Measurements from ENCODE around the gene SYNJ1. TPM values are rescaled to one million over a fixed set of nuclear protein-coding genes. Genes with fewer than 3 reads are reported as not detected.

The SYNJ1 gene
- total and polyA plus RNA-seq, 9 of the 15 experiments (the other 6 are each of a cell fraction or from before 2014, with no cell fraction given) = 2.4 to 10.6 (median 5.6) TPM

- no peak for TF ChIP-seq MAFG (tag; conservative IDR thresholded peaks at IDR 0.05)
- TF ChIP-seq MECOM (CRISPR knock-in tag; IDR thresholded peaks at IDR 0.05) = no peak
- TF ChIP-seq THAP7 (CRISPR knock-in tag; IDR thresholded peaks at IDR 0.05) = no peak
- TF ChIP-seq FOXP1 (CRISPR knock-in tag; IDR thresholded peaks at IDR 0.05) = no peak
- no peak for TF ChIP-seq ZNF740 (CRISPR knock-in tag; IDR thresholded peaks at IDR 0.05)
- TF ChIP-seq ZNF740 (tag; IDR thresholded peaks at IDR 0.05) = peak in 1 of 2 experiments; percentile 74; a peak in 1 of 4 replicates
- peak; percentile 59 for TF ChIP-seq NCOR1 (IDR thresholded peaks at IDR 0.05)
- TF ChIP-seq TAL1 (IDR thresholded peaks at IDR 0.05) = no peak
- TF ChIP-seq KDM1A (IDR thresholded peaks at IDR 0.05) = peak; percentile 21 to 45; a peak in 2 of 4 replicates
- peak; percentile 63; the same call in 1 of the 2 replicates for TF ChIP-seq EP300 (IDR thresholded peaks at IDR 0.05; ENCODE audit: low read length)
- no peak for TF ChIP-seq CHD7 (IDR thresholded peaks at IDR 0.05; ENCODE audit: low read depth, low read length)
- no peak for TF ChIP-seq DNMT1 (IDR thresholded peaks at IDR 0.05)
- peak; percentile 30; the same call in 1 of the 2 replicates for TF ChIP-seq RFX1 (IDR thresholded peaks at IDR 0.05)
- no peak for TF ChIP-seq NFRKB (IDR thresholded peaks at IDR 0.05; ENCODE audit: low read depth)
- TF ChIP-seq DPF2 (IDR thresholded peaks at IDR 0.05) = peak; percentile 43
- TF ChIP-seq ATF2 (CRISPR knock-in tag; IDR thresholded peaks at IDR 0.05) = no peak
Measured at GRCh38 chr21:32613436-32614043, 114.3 kb downstream of the SYNJ1 start (continued).

All from K562 (cell line).